HepG2 (cell line): Measurements from ENCODE around the gene SSBP2. TPM values are rescaled to one million over a fixed set of nuclear protein-coding genes. Genes with fewer than 3 reads are reported as not detected.

ENCODE experiments used
- ATAC-seq: fragments of 200-7000 bp; cut with Tn5 transposase; 3 replicates; pipeline ENCODE4 v1.9.1; 2020; ENCODE audit warnings: mild to moderate bottlenecking, moderate library complexity
- BruUV-seq: library from RNA; stranded (reverse); fragments of 400-500 nt; replicated peaks from 2 replicates; lab custom pipeline; 2021; lab: Mats Ljungman, UMichigan
- CTCF ChIA-PET: fragments of 300-600 bp; formaldehyde crosslinking; extraction: SDS; loops from one replicate; lab custom pipeline; 2021; ENCODE audit warnings: low total read pairs, inconsistent platforms, low intra/inter-chr PET ratio; lab: Yijun Ruan, JAX
- POLR2A ChIA-PET: fragments of 350-600 bp; sonication (Branson Sonifier 250); formaldehyde crosslinking; loops from one replicate; lab custom pipeline; 2020; ENCODE audit warnings: antibody characterized with exemption, inconsistent platforms; lab: Yijun Ruan, JAX
- DNase-seq: peaks from one replicate; pipeline ENCODE4 v3.0.0-alpha.2; 2015; ENCODE audit warnings: low spot score
- FAIRE-seq: peaks from 3 replicates; lab custom pipeline; 2011; peaks lifted over from hg19 to GRCh38; lab: Jason Lieb, UNC
- H2AFZ ChIP-seq: one replicate; pipeline ENCODE4 v1.6.1; 2011; ENCODE audit warnings: low read length, inconsistent platforms
- H3K27ac ChIP-seq: fragments of 300-600 bp; 3 replicates; pipeline ENCODE4 v1.8.0; 2011; ENCODE audit warnings: mixed run types, mild to moderate bottlenecking, mixed read lengths, low read length, inconsistent platforms; ENCODE audit not compliant: insufficient read depth; ENCODE audit errors: extremely low read length
- H3K27me3 ChIP-seq, 2 experiments: fragments of 200-600 bp in 1 of 2; 2 replicates in 1 of 2; 3 replicates in 1 of 2; pipeline versions ENCODE4 v1.6.0 to v1.8.0; 2011; ENCODE audit warnings: low read length in 2 of 2, mild to moderate bottlenecking in 2 of 2, moderate library complexity in 2 of 2, inconsistent platforms in 1 of 2; ENCODE audit not compliant: insufficient read depth in 2 of 2, control insufficient read depth in 1 of 2
- H3K36me3 ChIP-seq, 2 experiments: fragments of 200-600 bp in 1 of 2; replicated peaks in 1 of 2; 2 replicates in 1 of 2; 3 replicates in 1 of 2; pipeline versions ENCODE4 v1.5.1 to v1.8.0; 2011; ENCODE audit warnings: low read length in 2 of 2, inconsistent platforms in 1 of 2; ENCODE audit not compliant: insufficient read depth in 2 of 2, control insufficient read depth in 1 of 2
- H3K4me1 ChIP-seq: 2 replicates; pipeline ENCODE4 v1.5.1; 2012; ENCODE audit warnings: low read length, inconsistent platforms; ENCODE audit not compliant: insufficient read depth
- H3K4me2 ChIP-seq: 2 replicates; pipeline ENCODE4 v1.6.0; 2011; ENCODE audit warnings: low read depth, low read length, inconsistent platforms
- H3K4me3 ChIP-seq, 3 experiments: fragments of 200-600 bp in 1 of 3; sonication (generic), shearing (Covaris generic) in 1 of 3; replicated peaks in 1 of 3; 2 replicates each; pipeline ENCODE4 v1.5.1; 2011 to 2016; ENCODE audit warnings: low read length in 3 of 3, inconsistent platforms in 2 of 3, low read depth in 2 of 3, mild to moderate bottlenecking in 2 of 3, control low read depth in 1 of 3, mixed read lengths in 1 of 3; ENCODE audit not compliant: insufficient read depth in 1 of 3
- H3K79me2 ChIP-seq: one replicate; pipeline ENCODE4 v1.6.1; 2011; ENCODE audit warnings: low read length, inconsistent platforms; ENCODE audit not compliant: insufficient read depth
- H3K9ac ChIP-seq: 2 replicates; pipeline ENCODE4 v1.6.0; 2011; ENCODE audit warnings: mild to moderate bottlenecking, low read depth, low read length, inconsistent platforms; ENCODE audit not compliant: insufficient read depth
- H3K9me3 ChIP-seq: 2 replicates; pipeline ENCODE4 v1.5.1; 2012; ENCODE audit warnings: mild to moderate bottlenecking, low read length
- H4K20me1 ChIP-seq: 2 replicates; pipeline ENCODE4 v1.6.0; 2011; ENCODE audit warnings: inconsistent platforms, mild to moderate bottlenecking, low read length, moderate library complexity; ENCODE audit not compliant: insufficient read depth
- EEA1 ChIP-seq: sonication (generic); formaldehyde crosslinking; IDR thresholded peaks from 2 replicates; pipeline ENCODE4 v1.5.1; 2020; ENCODE audit warnings: mild to moderate bottlenecking, missing genetic modification reagents, borderline replicate concordance
- HNRNPLL ChIP-seq: fragments of 200-400 bp; formaldehyde crosslinking; IDR thresholded peaks from 2 replicates; pipeline ENCODE4 v1.6.1; 2017; ENCODE audit warnings: mild to moderate bottlenecking, low read depth, low read length; ENCODE audit not compliant: poor library complexity, severe bottlenecking
- KLF11 ChIP-seq: IDR thresholded peaks from 2 replicates; pipeline ENCODE4 v1.6.1; 2016; ENCODE audit warnings: missing compliant biosample characterization
- ZBTB7B ChIP-seq: sonication (generic); formaldehyde crosslinking; IDR thresholded peaks from 2 replicates; pipeline ENCODE4 v1.4.0; 2020; ENCODE audit warnings: missing genetic modification reagents
- ZFP36L2 ChIP-seq: sonication (generic); formaldehyde crosslinking; IDR thresholded peaks from 2 replicates; pipeline ENCODE4 v1.4.0; 2020; ENCODE audit warnings: missing genetic modification reagents
- ZNF337 ChIP-seq: sonication (generic); formaldehyde crosslinking; IDR thresholded peaks from 2 replicates; pipeline ENCODE4 v1.5.1; 2020; ENCODE audit warnings: missing genetic modification reagents, low read depth, mild to moderate bottlenecking, borderline replicate concordance
- ZNF501 ChIP-seq: sonication (generic); formaldehyde crosslinking; IDR thresholded peaks from 2 replicates; pipeline ENCODE4 v1.5.1; 2020; ENCODE audit warnings: mild to moderate bottlenecking, moderate library complexity, missing genetic modification reagents
- ZNF788 ChIP-seq: sonication (generic); formaldehyde crosslinking; IDR thresholded peaks from 2 replicates; pipeline ENCODE4 v1.5.0; 2020; ENCODE audit warnings: mild to moderate bottlenecking, missing genetic modification reagents, borderline replicate concordance
- ZNF839 ChIP-seq: sonication (generic); formaldehyde crosslinking; IDR thresholded peaks from 2 replicates; pipeline ENCODE4 v1.4.0; 2020; ENCODE audit warnings: missing genetic modification reagents, mild to moderate bottlenecking, borderline replicate concordance
- WGBS: methylation state at CpG from one replicate; pipeline ENCODE4 v1.1.6; 2017; ENCODE audit warnings: low lambda C conversion rate; 5-methylcytosine and 5-hydroxymethylcytosine counted together
- in situ Hi-C: cut with HindIII; loops from 2 replicates; pipeline ENCODE4 v1.10.0; 2017; ENCODE audit warnings: low pct_unique_long_range_greater_than_20kb; ENCODE audit not compliant: extremely low pct_ligation_motif_present
- intact Hi-C: fragments of 100-400 bp; cut with micrococcal nuclease; formaldehyde crosslinking; loops from one replicate; pipeline ENCODE4 v1.10.0; 2022; ENCODE audit not compliant: unreplicated experiment
- polyA plus RNA-seq, 8 experiments: library from polyadenylated mRNA; depleted of rRNA in 3 of 8; stranded (reverse) in 7 of 8; unstranded in 1 of 8; fragments of >200 nt; fragmentation: Illumina TruSeq in 4 of 8; extraction: Trizol in 4 of 8; gene quantifications; 2 replicates each; pipeline versions ENCODE4 v1.2.1 to v1.2.3, GENCODE V29; 2011 to 2016; ENCODE audit warnings: low read depth in 4 of 8, missing spikeins in 1 of 8, mixed read lengths in 1 of 8; ENCODE audit not compliant: insufficient read depth in 1 of 8
- total RNA-seq, 5 experiments: library from RNA; depleted of rRNA; stranded (reverse); fragments of >200 nt; fragmentation: Illumina TruSeq; extraction: Trizol; gene quantifications; 2 replicates each; pipeline ENCODE4 v1.2.3, GENCODE V29; 2016; ENCODE audit warnings: low read depth in 1 of 5
- TF ChIP-seq, protein P1 (sequence below): sonication (generic); formaldehyde crosslinking; IDR thresholded peaks from 2 replicates; pipeline ENCODE4 v1.4.0; 2020; ENCODE audit warnings: missing genetic modification reagents, borderline replicate concordance
- TF ChIP-seq, protein P2 (sequence below): sonication (generic); formaldehyde crosslinking; IDR thresholded peaks from 2 replicates; pipeline ENCODE4 v1.4.0; 2020; ENCODE audit warnings: missing genetic modification reagents, low read depth, mild to moderate bottlenecking, borderline replicate concordance
- TF ChIP-seq, protein P3 (sequence below), 2 experiments: sonication (generic) in 1 of 2; formaldehyde crosslinking in 1 of 2; IDR thresholded peaks; 2 replicates each; pipeline versions ENCODE4 v1.4.0 to v1.6.1; 2016 to 2020; ENCODE audit warnings: borderline replicate concordance in 1 of 2, low read depth in 1 of 2, mild to moderate bottlenecking in 1 of 2, missing genetic modification reagents in 1 of 2

Gene SSBP2
- total and polyA plus RNA-seq, 2 of the 13 experiments (the other 11 are each of a cell fraction or from before 2014, with no cell fraction given), result 0.16 TPM; not detected in 1

DNA sequence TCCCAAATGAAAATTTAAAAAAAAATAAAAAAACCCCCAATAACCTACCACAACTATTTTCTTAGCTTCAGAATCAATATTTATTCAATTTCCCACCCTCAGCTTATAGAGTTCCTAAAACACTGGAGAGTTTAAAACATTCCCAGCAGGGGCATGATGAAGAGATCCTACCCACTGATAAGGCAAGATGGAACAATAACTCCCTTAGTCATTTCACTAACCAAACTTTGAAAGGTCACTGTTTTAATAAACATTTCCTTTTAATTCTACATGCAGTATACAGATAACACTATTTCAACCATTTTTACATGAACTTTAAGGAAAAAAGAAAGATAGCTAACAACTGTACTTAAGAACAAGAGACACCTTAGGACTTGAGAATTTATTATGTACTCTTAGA lies 322.0 kb downstream of the SSBP2 start (continued):
- TF ChIP-seq, protein P1, sequence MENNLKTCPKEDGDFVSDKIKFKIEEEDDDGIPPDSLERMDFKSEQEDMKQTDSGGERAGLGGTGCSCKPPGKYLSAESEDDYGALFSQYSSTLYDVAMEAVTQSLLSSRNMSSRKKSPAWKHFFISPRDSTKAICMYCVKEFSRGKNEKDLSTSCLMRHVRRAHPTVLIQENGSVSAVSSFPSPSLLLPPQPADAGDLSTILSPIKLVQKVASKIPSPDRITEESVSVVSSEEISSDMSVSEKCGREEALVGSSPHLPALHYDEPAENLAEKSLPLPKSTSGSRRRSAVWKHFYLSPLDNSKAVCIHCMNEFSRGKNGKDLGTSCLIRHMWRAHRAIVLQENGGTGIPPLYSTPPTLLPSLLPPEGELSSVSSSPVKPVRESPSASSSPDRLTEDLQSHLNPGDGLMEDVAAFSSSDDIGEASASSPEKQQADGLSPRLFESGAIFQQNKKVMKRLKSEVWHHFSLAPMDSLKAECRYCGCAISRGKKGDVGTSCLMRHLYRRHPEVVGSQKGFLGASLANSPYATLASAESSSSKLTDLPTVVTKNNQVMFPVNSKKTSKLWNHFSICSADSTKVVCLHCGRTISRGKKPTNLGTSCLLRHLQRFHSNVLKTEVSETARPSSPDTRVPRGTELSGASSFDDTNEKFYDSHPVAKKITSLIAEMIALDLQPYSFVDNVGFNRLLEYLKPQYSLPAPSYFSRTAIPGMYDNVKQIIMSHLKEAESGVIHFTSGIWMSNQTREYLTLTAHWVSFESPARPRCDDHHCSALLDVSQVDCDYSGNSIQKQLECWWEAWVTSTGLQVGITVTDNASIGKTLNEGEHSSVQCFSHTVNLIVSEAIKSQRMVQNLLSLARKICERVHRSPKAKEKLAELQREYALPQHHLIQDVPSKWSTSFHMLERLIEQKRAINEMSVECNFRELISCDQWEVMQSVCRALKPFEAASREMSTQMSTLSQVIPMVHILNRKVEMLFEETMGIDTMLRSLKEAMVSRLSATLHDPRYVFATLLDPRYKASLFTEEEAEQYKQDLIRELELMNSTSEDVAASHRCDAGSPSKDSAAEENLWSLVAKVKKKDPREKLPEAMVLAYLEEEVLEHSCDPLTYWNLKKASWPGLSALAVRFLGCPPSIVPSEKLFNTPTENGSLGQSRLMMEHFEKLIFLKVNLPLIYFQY (CRISPR knock-in tag), result no peak

DNA sequence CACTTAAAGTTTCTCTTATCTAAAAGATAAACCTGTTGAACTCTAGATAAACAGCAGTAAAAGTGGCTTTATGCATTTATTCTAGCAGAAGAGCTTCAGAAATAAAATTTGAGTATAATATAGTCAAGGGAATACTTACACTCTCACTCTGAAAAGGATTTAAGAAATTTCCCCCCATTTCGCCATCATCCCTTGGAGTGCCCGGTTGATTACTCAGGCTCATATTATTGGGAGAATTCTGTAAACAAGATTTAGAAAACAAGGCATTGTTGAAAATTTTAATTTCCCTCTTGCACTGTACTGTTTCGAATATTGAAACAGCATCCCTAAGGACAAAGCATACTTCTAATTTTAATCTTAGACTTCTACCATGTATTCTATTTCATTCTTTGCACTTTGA lies 322.5 kb downstream of the SSBP2 start:
- ChIA-PET POLR2A (no interaction called here), CTCF (no interaction called here)
- Histone ChIP-seq H3K9ac (no peak overlapping the region), H4K20me1 (no peaks in the 10 kb centered on the region), H3K27ac (no peak overlapping the region), H3K36me3 (no peaks in the 10 kb centered on the region), H3K4me2 (no peak overlapping the region), H3K9me3 (no peaks in the 10 kb centered on the region), H3K4me1 (no peaks in the 10 kb centered on the region), H2AFZ (no peak overlapping the region), H3K27me3 (no peaks in the 10 kb centered on the region; a peak in 1 of 5 replicates), H3K79me2 (no peaks in the 10 kb centered on the region), H3K4me3 (no peak overlapping the region)
- TF ChIP-seq HNRNPLL (no peak), ZNF501 (CRISPR knock-in tag) (no peak), KLF11 (CRISPR knock-in tag) (no peak), ZNF839 (CRISPR knock-in tag) (no peak), ZBTB7B (CRISPR knock-in tag) (no peak), ZFP36L2 (CRISPR knock-in tag) (no peak), ZNF788 (no peak), EEA1 (CRISPR knock-in tag) (no peak), ZNF337 (CRISPR knock-in tag) (no peak)
- TF ChIP-seq, protein P2, sequence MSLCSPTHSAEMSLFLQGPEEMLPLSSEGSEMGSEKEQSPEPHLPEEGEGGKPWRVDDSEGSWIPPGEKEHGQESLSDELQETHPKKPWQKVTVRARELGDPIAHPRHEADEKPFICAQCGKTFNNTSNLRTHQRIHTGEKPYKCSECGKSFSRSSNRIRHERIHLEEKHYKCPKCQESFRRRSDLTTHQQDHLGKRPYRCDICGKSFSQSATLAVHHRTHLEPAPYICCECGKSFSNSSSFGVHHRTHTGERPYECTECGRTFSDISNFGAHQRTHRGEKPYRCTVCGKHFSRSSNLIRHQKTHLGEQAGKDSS (CRISPR knock-in tag), result no peak
- TF ChIP-seq, protein P3, sequence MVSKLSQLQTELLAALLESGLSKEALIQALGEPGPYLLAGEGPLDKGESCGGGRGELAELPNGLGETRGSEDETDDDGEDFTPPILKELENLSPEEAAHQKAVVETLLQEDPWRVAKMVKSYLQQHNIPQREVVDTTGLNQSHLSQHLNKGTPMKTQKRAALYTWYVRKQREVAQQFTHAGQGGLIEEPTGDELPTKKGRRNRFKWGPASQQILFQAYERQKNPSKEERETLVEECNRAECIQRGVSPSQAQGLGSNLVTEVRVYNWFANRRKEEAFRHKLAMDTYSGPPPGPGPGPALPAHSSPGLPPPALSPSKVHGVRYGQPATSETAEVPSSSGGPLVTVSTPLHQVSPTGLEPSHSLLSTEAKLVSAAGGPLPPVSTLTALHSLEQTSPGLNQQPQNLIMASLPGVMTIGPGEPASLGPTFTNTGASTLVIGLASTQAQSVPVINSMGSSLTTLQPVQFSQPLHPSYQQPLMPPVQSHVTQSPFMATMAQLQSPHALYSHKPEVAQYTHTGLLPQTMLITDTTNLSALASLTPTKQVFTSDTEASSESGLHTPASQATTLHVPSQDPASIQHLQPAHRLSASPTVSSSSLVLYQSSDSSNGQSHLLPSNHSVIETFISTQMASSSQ (IDR thresholded peaks at IDR 0.05; ENCODE audit: low read depth), result no peak
- TF ChIP-seq, protein P3 (CRISPR knock-in tag; IDR thresholded peaks at IDR 0.05; ENCODE audit: borderline replicate concordance), result no peak
- DNase-seq (no peak), FAIRE-seq (no peak), ATAC-seq (no peak)
- BruUV-seq, result no TSS peak
- WGBS, result 50% methylated on average over 3 of the region's 3 CpGs
- intact Hi-C loops (loop anchor here (10.0 kb wide), 2 partner anchors 76 to 406 kb away; no protein-coding TSS in a partner anchor), in situ Hi-C loops (loop anchor here (10.0 kb wide), 2 partner anchors 736 to 796 kb away; no protein-coding TSS in a partner anchor)
